HG03159 (cell line): ENCODE data around the gene DAPK1.
"Not testable (repeated sequence)": the region's sequence is repeated elsewhere in the genome, so short reads cannot be mapped to it uniquely, and the experiment has no call there.

Source experiments
- ATAC-seq: cut with Tn5 transposase; IDR thresholded peaks from one replicate; pipeline ENCODE4 v1.9.1; 2021; ENCODE audit warnings: mild to moderate bottlenecking, moderate library complexity; ENCODE audit not compliant: unreplicated experiment

DAPK1 gene

DNA sequence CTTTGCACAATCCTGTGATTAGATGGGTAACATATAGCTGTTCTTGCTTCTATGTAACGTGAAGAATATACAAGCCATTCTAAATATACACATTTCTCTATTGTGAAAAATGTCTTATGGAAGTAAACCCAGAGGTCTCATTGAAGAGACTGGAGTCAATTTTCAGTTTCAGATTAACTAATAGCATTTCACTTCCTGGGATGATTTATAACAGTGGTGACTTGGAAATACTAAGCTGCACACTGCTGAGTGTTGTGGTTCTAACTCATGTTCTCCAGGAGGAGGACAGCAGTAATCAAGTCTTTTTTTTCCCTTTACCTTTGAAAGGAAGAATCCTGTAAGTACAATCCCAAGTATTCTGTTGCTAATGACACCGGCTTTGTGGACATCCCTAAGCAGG, 231.6 kb downstream of the DAPK1 start:
- no peak for ATAC-seq

DNA sequence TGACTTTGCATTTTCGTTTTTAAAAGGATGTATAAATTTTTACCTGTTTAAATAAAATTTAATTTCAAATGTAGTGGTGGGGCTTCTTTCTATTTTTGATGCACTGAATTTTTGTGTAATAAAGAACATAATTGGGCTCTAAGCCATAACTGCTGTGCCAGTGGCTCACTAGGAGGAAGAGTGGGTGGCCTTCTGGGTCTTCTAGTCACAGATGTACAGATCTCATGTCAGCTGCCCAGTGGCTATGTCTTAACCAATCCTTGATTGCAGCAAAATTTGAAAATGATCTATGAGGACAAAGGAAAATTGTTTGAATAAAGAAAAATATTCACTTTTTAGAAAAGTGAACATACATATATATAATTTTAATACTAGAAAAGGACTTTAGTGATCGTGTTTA, 233.7 kb downstream of the DAPK1 start:
- ATAC-seq, result no peak

DNA sequence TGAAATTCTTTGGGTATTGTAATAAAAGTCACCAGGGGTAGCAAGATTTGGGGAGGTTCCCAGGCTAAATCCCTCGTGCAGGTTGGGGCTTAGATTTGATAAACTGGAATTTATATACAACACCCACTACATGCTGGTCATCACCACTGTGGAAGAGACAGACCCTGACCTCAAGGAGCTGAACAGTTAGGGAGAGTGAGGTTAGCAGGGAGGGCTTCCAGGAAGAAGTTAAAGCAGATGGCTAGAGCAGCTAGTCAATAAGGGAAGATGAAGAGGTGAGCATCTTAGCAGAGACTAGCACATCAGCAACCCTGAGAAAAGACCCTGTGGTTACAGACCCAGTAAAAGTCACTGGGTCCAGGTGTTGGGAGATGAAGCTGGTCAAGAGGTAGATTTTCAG, 234.7 kb downstream of the DAPK1 start:
- ATAC-seq, result no peak

DNA sequence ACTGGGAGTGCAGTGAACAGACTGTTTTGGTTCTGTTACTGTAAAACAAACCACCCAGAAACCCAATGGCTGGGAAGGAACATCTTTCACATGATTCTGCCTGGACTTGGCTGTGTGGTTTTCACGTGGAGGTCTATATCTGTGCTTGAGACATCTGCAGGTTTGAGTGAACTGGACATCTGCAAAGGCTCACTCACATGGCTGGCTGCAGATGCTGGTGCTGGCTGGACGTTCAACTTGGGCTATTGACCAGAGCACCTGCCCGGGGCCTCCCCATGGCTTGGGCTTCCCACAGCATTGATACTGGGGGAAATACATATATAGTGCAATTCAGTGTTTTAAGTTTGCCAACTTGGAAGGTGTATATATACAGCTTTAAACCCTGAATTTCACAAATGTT, 235.1 kb downstream of the DAPK1 start:
- no peak for ATAC-seq

DNA sequence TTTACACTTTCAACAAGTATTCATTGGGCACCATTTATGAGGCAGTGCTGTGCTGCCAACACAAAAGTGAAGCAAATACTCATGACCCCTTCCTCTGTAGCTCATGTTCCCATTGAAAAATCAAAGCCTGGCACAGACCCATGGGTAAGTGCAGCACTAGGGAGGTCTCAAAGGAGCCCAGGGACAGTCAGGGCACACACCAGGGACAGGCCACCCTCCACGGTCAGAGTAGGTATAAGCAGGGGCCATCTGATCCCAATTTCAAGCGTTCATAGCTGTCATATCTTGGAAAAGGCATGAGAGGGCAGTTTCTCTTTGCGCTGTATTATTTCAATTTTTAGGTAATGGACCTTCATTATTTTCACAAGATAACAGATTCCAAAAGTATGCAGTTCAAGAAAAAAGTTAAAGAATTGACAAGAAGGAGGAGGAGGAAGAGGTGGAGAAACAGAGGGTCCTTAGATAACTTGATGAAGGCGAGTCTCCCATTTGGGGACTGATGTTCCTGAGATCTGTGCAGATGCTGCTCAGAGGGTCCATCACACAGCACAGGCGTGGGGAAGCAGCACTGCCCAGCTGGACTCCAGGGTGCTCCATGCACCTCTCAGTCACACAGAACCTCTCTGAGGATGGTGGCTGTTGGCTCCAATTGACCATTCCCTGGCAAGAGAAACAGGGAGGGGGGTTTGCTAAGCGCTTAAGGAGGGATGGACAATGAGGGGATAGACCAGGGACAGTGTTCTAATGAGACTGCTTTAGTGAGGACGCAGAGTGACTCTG, 235.8 kb downstream of the DAPK1 start:
- ATAC-seq, result no peak

DNA sequence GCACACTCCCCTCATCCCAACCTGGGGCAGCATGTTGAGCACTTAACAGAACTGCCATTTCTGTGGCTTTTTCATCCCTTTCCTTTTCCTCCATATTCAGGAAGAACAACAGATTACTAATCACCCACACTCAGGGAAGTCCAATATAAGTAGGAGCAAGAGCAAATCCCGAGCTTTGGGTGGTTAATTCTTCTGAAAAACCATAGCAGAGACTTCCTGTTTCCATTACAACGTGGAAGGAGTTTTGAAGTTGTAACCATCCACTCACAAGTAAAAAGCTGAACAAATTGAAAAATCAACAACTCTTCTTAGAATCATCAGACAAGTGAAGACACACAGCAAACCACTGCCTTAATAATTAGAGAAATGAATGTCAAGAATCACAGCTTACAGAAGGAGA, 236.4 kb downstream of the DAPK1 start:
- no peak for ATAC-seq

DNA sequence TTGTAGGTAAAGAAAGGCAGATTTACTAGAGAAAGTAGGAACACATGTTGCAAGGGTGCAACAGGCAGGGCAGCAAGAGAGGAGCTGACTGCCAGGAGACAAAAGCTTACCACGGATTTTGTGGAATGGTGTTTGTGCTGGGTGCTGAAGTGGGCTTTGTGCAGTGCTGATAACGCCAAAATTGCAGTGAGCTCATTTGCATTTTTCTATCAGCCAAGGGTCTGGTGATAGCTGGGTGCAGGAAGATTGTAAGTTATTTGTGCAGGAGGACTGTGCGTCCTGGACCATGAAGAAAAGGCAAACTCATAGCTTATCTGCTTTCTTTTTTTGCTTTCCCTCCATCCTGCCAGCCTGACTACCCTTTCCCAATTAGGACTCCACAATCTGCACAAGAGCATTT, 241.9 kb downstream of the DAPK1 start:
- ATAC-seq, result no peak

DNA sequence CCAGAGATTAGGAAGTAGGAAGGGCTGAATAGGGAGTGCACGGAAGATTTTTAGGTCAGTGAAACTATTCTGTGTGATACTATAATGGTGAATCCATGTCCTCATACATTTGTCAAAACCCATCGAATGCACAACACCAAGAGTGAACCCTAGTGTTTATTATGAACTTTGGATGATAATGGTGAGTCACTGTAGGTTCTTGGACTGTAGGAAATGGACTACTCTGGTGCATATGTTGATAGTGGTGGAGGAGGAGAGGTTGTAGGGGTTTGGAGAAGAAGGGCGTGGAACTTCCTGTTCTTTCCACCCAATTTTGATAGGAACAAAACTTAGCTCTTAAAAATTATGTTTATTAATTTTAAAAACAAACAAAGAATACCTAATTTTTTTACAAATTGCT, 242.5 kb downstream of the DAPK1 start:
- no peak for ATAC-seq

DNA sequence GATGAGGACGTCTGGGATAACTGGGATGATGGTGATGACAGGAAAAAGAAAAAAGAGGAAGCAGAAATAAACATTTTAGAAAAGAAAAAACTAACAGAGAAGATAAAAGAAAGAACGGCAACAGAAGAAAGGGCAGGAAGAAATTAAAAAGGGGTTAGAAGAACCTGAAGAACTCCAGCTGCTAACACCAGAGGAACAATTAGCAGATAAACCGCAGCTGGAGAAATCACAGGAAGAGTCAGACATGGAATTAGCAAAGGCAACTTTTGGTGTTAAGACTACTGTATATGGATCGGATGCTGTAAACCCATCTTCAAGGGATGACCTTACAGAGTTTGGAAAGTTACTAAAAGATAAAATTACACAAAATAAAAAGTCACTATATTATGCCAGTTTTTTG, 243.7 kb downstream of the DAPK1 start:
- no peak for ATAC-seq

DNA sequence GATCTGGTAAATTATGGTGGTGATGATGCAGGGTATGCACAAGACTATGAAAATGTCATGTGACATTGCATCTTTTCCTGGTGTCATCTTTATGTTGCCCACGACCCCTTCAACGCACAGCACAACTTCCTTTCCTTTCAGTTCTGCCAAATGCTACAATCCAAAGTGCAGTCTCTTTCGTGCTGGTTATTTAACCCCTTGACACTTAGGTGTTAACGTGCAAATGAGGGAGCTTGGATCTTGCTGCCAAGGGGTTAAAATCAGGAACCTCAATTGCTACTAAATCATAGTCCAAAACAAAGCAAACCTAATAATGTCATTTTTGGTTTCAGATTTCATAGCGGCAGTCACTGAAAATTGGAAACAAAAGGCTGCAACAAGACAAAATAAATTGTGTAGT, 244.2 kb downstream of the DAPK1 start:
- no peak for ATAC-seq

DNA sequence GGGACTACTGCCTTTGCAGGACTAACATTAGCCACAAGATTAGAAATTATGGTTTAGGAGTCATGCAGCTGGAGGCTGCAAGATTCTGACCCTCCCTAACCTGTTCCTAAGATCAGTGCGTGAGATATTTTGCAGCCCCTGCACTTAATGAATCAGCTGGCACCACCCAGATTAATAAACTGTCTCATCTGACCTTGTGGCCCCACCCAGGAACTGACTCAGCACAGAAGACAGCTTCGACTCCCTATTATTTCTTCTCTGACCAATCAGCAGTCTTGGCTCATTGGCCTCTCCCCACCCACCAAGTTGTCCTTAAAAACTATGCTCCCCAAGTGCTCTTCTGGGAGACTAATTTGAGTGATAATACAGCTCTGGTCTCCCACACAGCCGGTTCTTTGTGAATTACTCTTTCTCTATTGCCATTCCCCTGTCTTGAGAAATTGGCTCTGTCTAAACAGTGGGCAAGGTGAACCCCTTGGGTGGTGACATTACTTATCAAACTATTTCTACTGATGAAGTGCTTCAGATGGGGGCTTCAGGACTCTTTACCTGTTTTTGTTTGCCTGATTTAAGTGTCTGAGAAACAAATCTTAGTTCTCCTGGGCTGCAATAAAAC, 245.3 kb downstream of the DAPK1 start:
- ATAC-seq, result no peak

DNA sequence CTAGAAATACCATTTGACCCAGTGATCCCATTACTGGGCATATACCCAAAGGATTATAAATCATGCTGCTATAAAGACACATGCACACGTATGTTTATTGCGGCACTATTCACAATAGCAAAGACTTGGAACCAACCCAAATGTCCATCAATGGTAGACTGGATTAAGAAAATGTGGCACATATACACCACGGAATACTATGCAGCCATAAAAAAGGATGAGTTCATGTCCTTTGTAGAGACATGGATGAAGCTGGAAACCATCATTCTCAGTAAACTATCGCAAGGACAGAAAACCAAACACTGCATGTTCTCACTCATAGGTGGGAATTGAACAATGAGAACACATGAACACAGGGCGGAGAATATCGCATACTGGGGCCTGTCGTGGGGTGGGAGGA, 246.6 kb downstream of the DAPK1 start:
- ATAC-seq, result not testable (repeated sequence)

DNA sequence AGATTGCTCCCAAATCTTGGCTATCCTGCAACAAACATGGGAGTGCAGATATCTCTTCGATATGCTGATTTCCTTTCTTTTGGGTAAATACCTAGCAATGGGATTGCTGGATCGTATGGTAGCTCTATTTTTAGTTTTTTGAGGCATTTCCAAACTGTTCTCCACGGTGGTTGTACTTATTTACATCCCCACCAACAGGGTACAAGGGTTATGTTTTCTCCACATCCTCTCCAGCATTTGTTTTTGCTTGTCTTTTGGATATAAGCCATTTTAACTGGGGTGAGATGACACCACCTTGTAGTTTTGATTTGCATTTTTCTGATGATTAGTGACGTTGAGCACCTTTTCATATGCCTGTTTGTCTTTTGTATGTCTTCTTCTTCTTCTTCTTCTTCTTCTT, 248.5 kb downstream of the DAPK1 start:
- ATAC-seq, result no peak

DNA sequence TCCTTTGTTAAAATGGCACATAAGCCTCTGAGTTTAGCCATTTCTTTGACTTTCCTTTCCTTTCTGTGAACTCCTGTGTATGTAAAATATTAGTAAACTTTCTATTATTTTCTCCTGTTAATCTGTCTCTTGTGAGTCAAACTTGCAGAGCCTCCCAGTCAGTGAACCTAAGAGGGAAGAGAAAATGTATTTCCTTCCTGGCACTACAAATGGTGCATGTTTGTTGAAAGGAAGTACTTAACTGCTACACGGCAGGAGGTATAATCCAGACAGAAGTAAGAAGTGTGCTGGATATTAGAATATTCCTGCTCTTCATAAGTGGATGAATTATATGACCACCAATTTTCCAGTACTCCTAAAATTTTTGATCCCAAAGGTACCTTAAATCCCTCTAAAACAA, 251.2 kb downstream of the DAPK1 start:
- ATAC-seq, result no peak

DNA sequence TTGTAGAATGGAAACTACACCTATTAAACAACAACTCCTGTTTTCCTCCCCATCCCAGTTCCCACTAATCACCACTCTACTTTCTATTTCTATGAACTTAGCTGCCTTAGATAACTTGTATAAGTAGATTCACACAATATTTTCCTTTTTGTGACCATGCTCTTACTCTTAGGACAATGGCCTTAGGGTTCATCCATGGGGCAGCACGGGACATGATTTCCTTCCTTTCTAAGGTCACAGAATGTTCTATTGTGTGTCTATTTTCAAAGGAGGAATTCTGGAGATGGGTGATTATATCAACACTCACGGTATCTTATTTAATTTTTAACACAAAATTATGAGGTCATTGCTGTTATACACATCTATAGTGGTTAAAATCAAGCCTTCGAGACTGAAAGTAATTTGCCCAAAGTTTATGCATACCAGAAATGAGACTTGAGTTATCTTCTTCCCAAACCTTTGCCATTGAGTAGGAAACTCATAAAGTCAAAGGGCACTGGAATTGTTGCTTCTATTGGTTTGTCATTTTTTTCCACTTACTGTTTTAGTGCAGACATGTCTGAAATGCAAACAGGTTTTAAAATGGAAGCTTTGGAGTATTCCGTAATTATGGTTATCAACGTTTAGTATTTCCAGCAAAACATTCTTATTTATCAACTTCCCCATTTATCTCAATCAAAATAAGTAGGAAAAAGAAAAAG, 251.8 kb downstream of the DAPK1 start:
- ATAC-seq, result no peak

DNA sequence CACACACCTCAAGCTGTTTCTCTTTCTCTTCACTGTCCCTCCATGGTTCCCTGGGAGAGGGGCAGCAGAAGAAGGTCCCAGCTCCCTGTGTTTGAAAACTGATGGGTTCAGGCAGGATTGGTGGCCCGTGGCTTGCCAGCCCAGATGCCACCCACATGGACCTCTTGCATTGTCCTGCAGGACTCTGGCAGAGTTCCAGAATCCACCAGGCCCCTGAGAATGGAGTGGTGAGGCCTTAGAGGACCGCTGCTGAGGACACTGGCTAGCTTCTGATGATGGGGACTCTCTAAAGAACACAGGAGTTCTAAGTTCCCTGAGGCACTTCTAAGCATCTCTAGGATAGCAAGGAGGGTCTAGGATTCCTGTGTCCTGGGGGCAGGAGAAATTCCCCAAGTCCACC, 253.1 kb downstream of the DAPK1 start:
- ATAC-seq, result no peak

DNA sequence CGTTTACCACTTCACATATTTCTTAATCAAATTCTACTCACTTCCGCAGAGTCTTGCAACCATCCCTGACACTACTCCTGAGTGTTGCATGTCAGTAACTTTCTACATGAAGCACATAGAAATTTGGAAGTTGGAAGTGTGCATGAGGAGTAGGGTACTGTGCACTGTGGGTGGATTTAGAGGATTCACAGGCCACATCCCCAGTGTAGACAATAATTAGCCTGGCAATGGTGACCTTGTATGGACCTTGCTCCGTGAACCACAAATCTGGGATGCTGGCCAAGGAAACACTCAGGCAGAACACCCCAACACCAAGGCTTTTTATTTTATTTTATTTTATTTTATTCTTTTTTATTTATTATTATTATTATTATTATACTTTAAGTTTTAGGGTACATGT, 253.8 kb downstream of the DAPK1 start:
- no peak for ATAC-seq

DNA sequence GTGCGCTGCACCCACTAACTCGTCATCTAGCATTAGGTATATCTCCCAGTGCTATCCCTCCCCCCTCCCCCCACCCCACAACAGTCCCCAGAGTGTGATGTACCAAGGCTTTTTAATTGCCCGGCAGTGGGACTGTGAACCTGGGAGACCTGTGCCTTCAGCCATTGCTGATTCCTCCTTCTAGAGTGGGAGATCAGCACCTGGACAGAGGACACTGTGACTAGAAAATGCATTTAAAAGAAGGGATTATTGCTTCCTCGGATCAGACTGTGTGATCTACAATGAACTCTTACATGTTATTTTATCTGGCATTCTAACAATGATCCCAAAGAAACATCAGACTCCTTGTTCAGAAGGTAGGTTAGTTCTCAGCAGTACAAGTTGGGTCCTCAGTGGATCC, 254.2 kb downstream of the DAPK1 start:
- ATAC-seq, result no peak

DNA sequence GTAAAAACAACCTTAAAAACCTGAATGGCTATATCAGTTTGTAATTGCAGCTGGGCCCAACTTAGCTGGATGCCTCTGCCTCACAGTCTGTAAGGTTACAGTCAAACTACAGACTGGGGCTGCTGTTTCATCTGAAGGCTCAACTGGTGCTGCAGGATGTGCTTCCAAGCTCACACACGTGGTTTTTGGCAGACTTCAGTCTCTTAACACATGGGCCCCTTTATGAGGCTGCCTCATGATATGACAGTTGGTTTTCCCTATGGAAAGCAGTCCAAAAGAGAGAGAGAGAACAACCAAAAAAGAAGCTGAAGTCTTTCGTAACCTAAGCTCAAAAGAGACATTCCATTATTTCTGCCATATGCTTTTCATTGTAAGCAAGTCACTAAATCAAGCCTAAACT, 255.6 kb downstream of the DAPK1 start:
- ATAC-seq, result no peak
